ENCODE data around the gene YPEL1. TPM values are rescaled to one million over a fixed set of nuclear protein-coding genes. Genes with fewer than 3 reads are reported as not detected.
A peak's percentile ranks its signal among the peaks of the same experiment; 100 is the strongest.

Gene YPEL1
- total and polyA plus RNA-seq, 2 of the 8 experiments (the other 6 are each of a cell fraction or from before 2014, with no cell fraction given), result 6.0 to 6.7 TPM

DNA sequence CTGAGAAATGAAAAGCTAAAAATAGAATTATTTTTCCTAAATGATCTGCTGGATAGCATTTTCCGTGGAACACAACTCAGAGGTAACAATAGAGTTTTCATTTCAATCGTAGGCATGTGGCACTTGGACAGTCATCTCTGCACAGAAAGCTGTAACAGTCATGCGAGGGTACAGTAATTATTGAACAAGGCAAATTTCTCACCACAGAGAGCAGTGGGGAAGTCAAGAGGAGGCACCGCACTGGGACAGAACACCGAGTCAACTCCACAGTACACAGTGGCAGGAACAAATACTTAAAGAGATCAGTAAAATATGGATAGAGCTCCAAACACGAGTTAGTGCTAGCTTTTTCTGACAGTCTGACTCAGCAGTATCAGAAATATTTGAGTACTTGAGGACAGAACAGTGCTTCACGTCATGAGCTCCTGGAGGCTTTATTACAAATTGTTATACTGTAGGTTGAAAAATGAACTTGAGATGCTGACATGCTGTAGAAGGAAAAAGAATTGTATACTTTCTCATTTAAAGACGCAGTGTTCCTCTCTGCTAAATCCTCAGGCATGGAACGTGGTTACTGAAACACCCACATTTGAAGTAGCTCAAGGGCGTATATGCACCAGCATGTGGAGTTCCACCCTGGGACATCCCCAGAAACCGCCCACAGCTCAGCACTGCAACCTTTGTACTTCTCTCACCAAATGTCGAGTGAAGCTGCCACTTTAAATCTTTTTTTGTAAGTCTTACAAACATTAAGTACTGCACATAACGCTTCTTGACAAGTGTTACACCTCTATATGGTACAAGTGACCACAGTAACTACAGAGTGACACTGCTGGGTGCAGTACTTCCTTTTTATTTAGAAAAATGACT, 27.4 kb upstream of the YPEL1 start:
- H4K91ac ChIP-seq (replicated peaks; ENCODE audit: insufficient read length, low read length), result no peak overlapping the region
- H2BK12ac ChIP-seq (ENCODE audit: low read depth, low read length), result no peak overlapping the region
- POLR2A ChIA-PET (ENCODE audit: partially characterized antibody), result interaction anchor here (0.9 kb wide), 1 partner anchor 20 kb away, joined by 3 read pairs; no protein-coding TSS in a partner anchor
- no peaks in the 10 kb centered on the region for H3K79me2 ChIP-seq (ENCODE audit: control insufficient read depth in 1 of 2, insufficient read depth in 2 of 2, low read length in 2 of 2)
- DNase-seq (ENCODE audit: low read depth in 1 of 2, low spot score in 2 of 2), result no peak
- H3K4ac ChIP-seq (replicated peaks; ENCODE audit: insufficient read length, low read depth, low read length), result no peak overlapping the region
- H3K9ac ChIP-seq (replicated peaks in 1 of 4; ENCODE audit: extremely low read depth in 1 of 4, low read depth in 3 of 4, low read length in 3 of 4), result no peak overlapping the region
- H3K18ac ChIP-seq (ENCODE audit: extremely low read depth, low read length), result no peak overlapping the region
- CTCF ChIA-PET (ENCODE audit: partially characterized antibody), result interaction anchor here (1.8 to 2.8 kb wide), 2 partner anchors 13 to 48 kb away, joined by 4 to 11 read pairs; no protein-coding TSS in a partner anchor
- no peak overlapping the region for H2BK20ac ChIP-seq (ENCODE audit: low read length)
- H3K4me2 ChIP-seq (ENCODE audit: insufficient read depth in 1 of 2, low read depth in 2 of 2, low read length in 2 of 2), result no peak overlapping the region
- H2AFZ ChIP-seq (ENCODE audit: low read length), result no peak overlapping the region
- H3K79me1 ChIP-seq (ENCODE audit: low read depth, low read length), result no peaks in the 10 kb centered on the region; the same call in 1 of the 2 replicates
- no peak for FAIRE-seq
- H2BK120ac ChIP-seq (replicated peaks; ENCODE audit: low read depth, low read length), result no peak overlapping the region
- no peak overlapping the region for H2BK5ac ChIP-seq (ENCODE audit: low read depth, low read length)
- H3K14ac ChIP-seq (ENCODE audit: insufficient read length), result no peak overlapping the region
- no peak overlapping the region for H3K56ac ChIP-seq (replicated peaks; ENCODE audit: insufficient read length, low read depth, low read length)
- TF ChIP-seq SP2 (IDR thresholded peaks at IDR 0.05; ENCODE audit: low read length) (no peak), PHF8 (conservative IDR thresholded peaks at IDR 0.05; ENCODE audit: low read depth, low read length) (0 out of 2 replicates have a peak, but pooled peaks have one; percentile 15)
- no peak overlapping the region for H3K23ac ChIP-seq (ENCODE audit: insufficient read length)
- H4K5ac ChIP-seq (ENCODE audit: insufficient read length, low read depth, low read length), result no peak overlapping the region
- no peak overlapping the region for H2AK5ac ChIP-seq (ENCODE audit: low read depth, low read length)
- peaks cover 4 to 7% of the 10 kb centered on the region in 2 experiments for H4K20me1 ChIP-seq (replicated peaks in 1 of 2; ENCODE audit: control insufficient read depth in 1 of 2, insufficient read depth in 2 of 2, low read length in 2 of 2)
- peaks cover 25 to 60% (median 45%) of the 10 kb centered on the region in 4 experiments for H3K36me3 ChIP-seq (ENCODE audit: control insufficient read depth in 2 of 4, insufficient read depth in 4 of 4, low read length in 3 of 4)
- H3K4me1 ChIP-seq (replicated peaks in 1 of 4; ENCODE audit: control insufficient read depth in 3 of 4, insufficient read depth in 4 of 4, low read length in 3 of 4), result no peaks in the 10 kb centered on the region
- H2BK15ac ChIP-seq (ENCODE audit: low read length), result no peak overlapping the region
- 89% methylated on average over 13 of the region's 13 CpGs; no CpG with 5 or more reads in 1 of the 2 experiments for WGBS, 2 experiments (ENCODE audit: extremely low coverage in 1 of 2, insufficient coverage in 1 of 2, insufficient read length in 1 of 2, insufficient replicate concordance in 2 of 2, low coverage in 1 of 2, low lambda C conversion rate in 2 of 2, missing lambda C conversion rate in 1 of 2)
- H3K27me3 ChIP-seq (replicated peaks in 1 of 4; ENCODE audit: control insufficient read depth in 3 of 4, extremely low read depth in 1 of 4, insufficient read depth in 3 of 4, low read length in 3 of 4), result no peaks in the 10 kb centered on the region
- no peaks in the 10 kb centered on the region for H3K9me3 ChIP-seq (ENCODE audit: insufficient read depth in 2 of 2, low read depth in 1 of 2, low read length in 1 of 2)
- no peak overlapping the region for H3K27ac ChIP-seq (ENCODE audit: low read depth, low read length)
- H3K23me2 ChIP-seq (ENCODE audit: low read depth, low read length), result no peaks in the 10 kb centered on the region
- no peak overlapping the region for H3K4me3 ChIP-seq (ENCODE audit: extremely low read depth in 1 of 4, insufficient read depth in 2 of 4, low read depth in 3 of 4, low read length in 4 of 4)
- peak overlapping the region; percentile 7; the same call in 1 of the 2 replicates for H4K8ac ChIP-seq (ENCODE audit: extremely low read depth, insufficient read depth, low read length)

Measured in H1 (cell line).